GM12801 (cell line): ENCODE data around the gene DIO2.

Source experiments
- TF ChIP-seq, protein P1 (sequence below): IDR thresholded peaks from one replicate; pipeline ENCODE4 v1.5.1; 2011; ENCODE audit warnings: control low read depth; ENCODE audit not compliant: insufficient read length; ENCODE audit errors: extremely low read depth

Gene DIO2

GRCh38 chr14:80216818-80217217, 5.5 kb upstream of the DIO2 start:
- TF ChIP-seq, protein P1, sequence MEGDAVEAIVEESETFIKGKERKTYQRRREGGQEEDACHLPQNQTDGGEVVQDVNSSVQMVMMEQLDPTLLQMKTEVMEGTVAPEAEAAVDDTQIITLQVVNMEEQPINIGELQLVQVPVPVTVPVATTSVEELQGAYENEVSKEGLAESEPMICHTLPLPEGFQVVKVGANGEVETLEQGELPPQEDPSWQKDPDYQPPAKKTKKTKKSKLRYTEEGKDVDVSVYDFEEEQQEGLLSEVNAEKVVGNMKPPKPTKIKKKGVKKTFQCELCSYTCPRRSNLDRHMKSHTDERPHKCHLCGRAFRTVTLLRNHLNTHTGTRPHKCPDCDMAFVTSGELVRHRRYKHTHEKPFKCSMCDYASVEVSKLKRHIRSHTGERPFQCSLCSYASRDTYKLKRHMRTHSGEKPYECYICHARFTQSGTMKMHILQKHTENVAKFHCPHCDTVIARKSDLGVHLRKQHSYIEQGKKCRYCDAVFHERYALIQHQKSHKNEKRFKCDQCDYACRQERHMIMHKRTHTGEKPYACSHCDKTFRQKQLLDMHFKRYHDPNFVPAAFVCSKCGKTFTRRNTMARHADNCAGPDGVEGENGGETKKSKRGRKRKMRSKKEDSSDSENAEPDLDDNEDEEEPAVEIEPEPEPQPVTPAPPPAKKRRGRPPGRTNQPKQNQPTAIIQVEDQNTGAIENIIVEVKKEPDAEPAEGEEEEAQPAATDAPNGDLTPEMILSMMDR: no peak

DNA sequence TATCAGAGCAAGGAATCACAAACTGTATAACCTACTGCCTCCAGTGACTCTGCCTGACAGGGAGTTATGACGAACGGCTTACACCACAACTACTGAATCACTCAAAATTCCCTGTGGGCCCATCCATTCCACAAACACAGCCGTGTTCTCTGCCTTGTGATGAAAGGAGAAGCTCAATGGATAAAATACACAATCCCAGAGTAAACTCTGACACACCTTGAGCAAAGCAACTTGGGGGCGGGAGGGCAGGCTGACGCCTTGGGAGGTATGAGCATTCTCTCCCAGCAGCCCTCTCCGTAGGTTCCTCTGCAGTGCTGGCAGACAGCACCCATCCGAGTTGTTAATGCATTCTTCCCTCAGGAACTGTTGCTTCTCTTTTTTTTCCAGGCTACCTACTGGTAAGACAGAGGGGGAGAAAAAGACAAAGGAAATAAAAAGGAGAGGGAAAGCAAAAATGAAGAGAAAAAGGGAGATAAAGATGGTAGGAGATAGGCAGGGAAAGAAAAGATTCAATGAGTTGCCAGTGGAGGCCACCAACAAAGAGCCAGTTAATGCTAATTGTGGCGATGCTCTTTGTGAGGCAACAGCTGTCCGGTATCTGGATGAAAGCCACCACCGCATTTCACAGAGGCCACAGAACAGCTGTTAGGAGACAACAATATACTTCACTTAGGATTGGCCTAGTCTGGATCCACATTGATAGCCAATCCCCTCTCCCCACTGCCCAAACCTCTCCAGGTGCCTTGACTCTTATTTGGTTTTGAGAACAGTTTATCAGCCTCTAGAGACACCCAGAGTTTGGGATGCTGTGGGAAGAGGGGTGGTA, 4.7 kb upstream of the DIO2 start:
- TF ChIP-seq, protein P1: no peak

DNA sequence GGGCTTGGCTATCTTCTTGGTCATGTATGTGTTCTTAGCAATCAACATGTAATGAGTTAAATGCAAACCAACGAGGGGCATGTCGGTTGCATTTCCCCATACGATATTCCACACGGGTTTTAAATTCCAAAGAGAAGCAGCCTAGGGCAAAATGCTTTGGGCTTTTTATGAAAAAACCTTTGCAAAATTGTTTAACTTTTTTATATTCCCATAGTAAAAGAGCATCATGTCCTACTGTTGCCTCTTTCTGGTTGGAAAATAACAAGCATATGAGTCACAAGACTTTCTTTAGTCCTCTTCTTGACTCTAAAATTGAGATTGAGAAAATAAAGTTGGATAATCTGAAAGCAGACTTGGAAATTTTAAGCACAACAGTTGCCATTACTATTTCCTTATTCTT, 3.8 kb upstream of the DIO2 start:
- TF ChIP-seq, protein P1: no peak

- TF ChIP-seq, protein P1: no peak
Observed at GRCh38 chr14:80213602-80214001, 2.3 kb upstream of the DIO2 start.

DNA sequence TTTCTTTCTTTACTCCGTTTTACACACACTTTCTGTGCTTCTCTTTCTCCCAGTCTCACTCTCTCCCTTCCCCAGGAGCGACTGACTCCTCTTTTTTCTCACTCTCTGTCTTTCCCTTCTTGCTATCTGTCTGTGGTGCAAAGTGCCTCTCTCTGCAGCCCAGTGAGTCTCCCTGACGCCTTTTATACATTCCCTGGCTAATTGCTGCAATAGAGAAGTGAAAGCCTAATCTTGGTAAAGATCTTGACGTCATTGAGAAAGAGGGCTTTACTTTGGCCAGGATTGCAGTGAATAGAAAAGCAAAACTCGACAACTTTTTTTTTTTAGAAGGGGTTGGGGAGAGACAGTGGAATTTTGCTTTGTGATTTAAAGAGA, 706 bp upstream of the DIO2 start:
- TF ChIP-seq, protein P1: no peak

GRCh38 chr14:80208461-80208860, 2.8 kb downstream of the DIO2 start:
- TF ChIP-seq, protein P1: no peak

DNA sequence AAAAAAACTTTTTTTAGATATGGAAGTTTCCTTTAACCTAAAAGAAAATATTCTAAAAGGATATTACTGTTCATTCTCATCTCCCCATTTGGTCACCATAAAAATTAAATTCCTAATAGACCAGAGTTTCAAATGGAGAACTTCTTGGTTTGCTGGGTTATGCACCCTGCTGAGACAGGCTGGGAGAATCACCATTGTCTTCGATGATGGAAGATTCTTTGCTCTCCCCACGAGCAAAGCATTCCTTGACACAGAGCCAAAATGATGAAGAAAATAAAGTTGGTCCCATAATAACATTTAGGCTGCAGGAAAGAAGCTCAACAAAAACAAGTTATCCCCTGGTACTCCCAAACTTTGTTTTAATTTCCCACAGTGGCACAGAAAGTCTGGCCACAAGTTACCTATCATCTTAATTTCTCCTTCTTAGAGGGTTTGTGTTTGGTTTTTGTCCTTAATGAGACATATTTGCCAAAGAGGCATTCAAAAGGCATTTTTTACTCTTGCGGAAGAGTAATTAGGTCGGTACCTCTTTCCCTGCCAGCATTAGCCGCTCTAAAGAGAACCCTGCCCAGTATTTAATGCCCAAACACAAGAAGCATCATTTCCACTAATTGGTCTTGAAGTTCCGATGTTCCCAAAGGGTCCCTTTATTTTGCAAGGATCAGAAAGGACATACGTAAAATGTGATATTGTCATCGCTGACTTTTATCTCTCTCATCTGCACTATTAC, 4.8 kb downstream of the DIO2 start:
- TF ChIP-seq, protein P1: no peak
